A673 (cell line): ENCODE data around the gene CFL1. TPM values are rescaled to one million over a fixed set of nuclear protein-coding genes. Genes with fewer than 3 reads are reported as not detected.

ENCODE experiments used
- BruUV-seq: library from RNA; stranded (reverse); fragments of 400-500 nt; replicated peaks from 2 replicates; lab custom pipeline; 2021; lab: Mats Ljungman, UMichigan
- CTCF ChIA-PET: fragments of 300-600 bp; sonication (Branson Sonifier 250); formaldehyde crosslinking; loops from one replicate; lab custom pipeline; 2022; ENCODE audit warnings: antibody characterized with exemption; lab: Charles Lee
- POLR2A ChIA-PET: fragments of 300-600 bp; sonication (Branson Sonifier 250); formaldehyde crosslinking; loops from one replicate; lab custom pipeline; 2022; ENCODE audit warnings: antibody characterized with exemption; ENCODE audit not compliant: low non-redundant PET; lab: Charles Lee
- DNase-seq: peaks from one replicate; pipeline ENCODE4 v3.0.0-alpha.2; 2015; ENCODE audit warnings: low spot score
- H3K27ac ChIP-seq: fragments of 200-600 bp; sonication (generic); 2 replicates; pipeline ENCODE4 v1.5.1; 2016; ENCODE audit warnings: mixed run types, low read depth, mild to moderate bottlenecking, mixed read lengths, antibody characterized with exemption, low read length; ENCODE audit not compliant: poor library complexity, severe bottlenecking
- H3K27me3 ChIP-seq: fragments of 200-600 bp; sonication (generic); replicated peaks from 2 replicates; pipeline ENCODE4 v1.6.1; 2017; ENCODE audit warnings: mixed run types, low read depth, mild to moderate bottlenecking, mixed read lengths, antibody characterized with exemption, low read length; ENCODE audit not compliant: insufficient read depth, poor library complexity
- H3K36me3 ChIP-seq: fragments of 200-600 bp; sonication (generic); 2 replicates; pipeline ENCODE4 v1.6.1; 2016; ENCODE audit warnings: mixed run types, mild to moderate bottlenecking, mixed read lengths, antibody characterized with exemption, low read length; ENCODE audit not compliant: insufficient read depth, poor library complexity, severe bottlenecking
- H3K4me1 ChIP-seq: fragments of 200-600 bp; sonication (generic); 2 replicates; pipeline ENCODE4 v1.6.1; 2017; ENCODE audit warnings: mixed run types, mild to moderate bottlenecking, mixed read lengths, antibody characterized with exemption, low read length; ENCODE audit not compliant: insufficient read depth, poor library complexity, severe bottlenecking
- H3K4me3 ChIP-seq: fragments of 200-600 bp; sonication (generic); 2 replicates; pipeline ENCODE4 v1.5.1; 2016; ENCODE audit warnings: low read depth, mixed run types, mild to moderate bottlenecking, mixed read lengths, low read length; ENCODE audit not compliant: poor library complexity, severe bottlenecking
- H3K9me3 ChIP-seq: fragments of 200-600 bp; sonication (generic); 2 replicates; pipeline ENCODE4 v1.6.1; 2016; ENCODE audit warnings: mixed run types, low read depth, mild to moderate bottlenecking, mixed read lengths, antibody characterized with exemption, low read length; ENCODE audit not compliant: poor library complexity, severe bottlenecking
- EZH2 ChIP-seq: fragments of 200-600 bp; sonication (generic); IDR thresholded peaks from 2 replicates; pipeline ENCODE4 v1.6.1; 2017; ENCODE audit warnings: borderline replicate concordance, low read depth, mild to moderate bottlenecking, mixed read lengths, antibody characterized with exemption, low read length; ENCODE audit not compliant: poor library complexity, severe bottlenecking
- intact Hi-C: fragments of 100-400 bp; cut with micrococcal nuclease; formaldehyde crosslinking; loops from one replicate; pipeline ENCODE4 v1.10.0; 2022; ENCODE audit not compliant: unreplicated experiment
- total RNA-seq: library from RNA; stranded (reverse); gene quantifications from 2 replicates; pipeline ENCODE4 v1.2.3, GENCODE V29; 2021
- TF ChIP-seq, protein P1 (sequence below): fragments of 300-800, 200-600 bp; sonication (generic); conservative IDR thresholded peaks from 2 replicates; pipeline ENCODE4 v1.5.1; 2017; ENCODE audit warnings: low read depth, mild to moderate bottlenecking, antibody characterized with exemption, low read length, moderate library complexity, mixed read lengths

Gene CFL1
- total RNA-seq, 1 experiment from 2014 or later = 1,649 TPM

DNA sequence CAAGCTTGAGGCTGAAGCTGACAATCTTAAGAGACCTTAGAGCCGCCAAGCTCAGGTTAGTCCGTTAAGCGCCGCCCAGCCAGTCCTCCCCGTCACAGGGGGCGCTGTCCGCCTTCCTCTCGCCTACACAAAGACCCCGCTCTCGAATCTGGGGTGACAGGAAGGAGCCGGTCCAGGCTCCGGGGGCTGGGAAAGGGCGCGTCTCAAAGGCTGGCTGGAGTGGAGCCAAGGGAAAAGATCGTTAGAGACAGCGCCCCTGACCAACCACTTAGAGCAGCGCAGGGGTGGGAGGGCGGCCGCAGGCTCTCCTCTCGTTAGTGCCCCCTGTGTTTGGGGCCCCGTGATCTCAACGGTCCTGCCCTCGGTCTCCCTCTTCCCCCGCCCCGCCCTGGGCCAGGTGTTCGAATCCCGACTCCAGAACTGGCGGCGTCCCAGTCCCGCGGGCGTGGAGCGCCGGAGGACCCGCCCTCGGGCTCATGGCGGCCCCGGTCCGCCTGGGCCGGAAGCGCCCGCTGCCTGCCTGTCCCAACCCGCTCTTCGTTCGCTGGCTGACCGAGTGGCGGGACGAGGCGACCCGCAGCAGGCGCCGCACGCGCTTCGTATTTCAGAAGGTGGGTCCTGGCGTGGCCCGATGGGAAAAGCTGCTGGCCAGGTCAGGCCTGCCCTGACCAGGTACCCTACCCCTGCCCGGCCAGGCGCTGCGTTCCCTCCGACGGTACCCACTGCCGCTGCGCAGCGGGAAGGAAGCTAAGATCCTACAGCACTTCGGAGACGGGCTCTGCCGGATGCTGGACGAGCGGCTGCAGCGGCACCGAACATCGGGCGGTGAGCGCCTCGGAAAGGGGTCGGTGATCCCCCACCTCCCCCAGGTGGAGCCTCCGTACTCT, 2.5 kb upstream of the CFL1 start, which contains the start of gene MUS81:
MUS81 (plus strand) TSS at position 156 of the 887 bp plus-strand sequence; CDS start at position 477, 321 bp downstream.
- peaks cover 25% of the 10 kb centered on the region for H3K4me1 ChIP-seq
- TF ChIP-seq, protein P1, sequence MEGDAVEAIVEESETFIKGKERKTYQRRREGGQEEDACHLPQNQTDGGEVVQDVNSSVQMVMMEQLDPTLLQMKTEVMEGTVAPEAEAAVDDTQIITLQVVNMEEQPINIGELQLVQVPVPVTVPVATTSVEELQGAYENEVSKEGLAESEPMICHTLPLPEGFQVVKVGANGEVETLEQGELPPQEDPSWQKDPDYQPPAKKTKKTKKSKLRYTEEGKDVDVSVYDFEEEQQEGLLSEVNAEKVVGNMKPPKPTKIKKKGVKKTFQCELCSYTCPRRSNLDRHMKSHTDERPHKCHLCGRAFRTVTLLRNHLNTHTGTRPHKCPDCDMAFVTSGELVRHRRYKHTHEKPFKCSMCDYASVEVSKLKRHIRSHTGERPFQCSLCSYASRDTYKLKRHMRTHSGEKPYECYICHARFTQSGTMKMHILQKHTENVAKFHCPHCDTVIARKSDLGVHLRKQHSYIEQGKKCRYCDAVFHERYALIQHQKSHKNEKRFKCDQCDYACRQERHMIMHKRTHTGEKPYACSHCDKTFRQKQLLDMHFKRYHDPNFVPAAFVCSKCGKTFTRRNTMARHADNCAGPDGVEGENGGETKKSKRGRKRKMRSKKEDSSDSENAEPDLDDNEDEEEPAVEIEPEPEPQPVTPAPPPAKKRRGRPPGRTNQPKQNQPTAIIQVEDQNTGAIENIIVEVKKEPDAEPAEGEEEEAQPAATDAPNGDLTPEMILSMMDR = peak; percentile 99
- no peak for TF ChIP-seq EZH2
- H3K9me3 ChIP-seq = no peaks in the 10 kb centered on the region
- DNase-seq = peak; percentile 99
- H3K4me3 ChIP-seq = peak within 1 kb of the TSS; percentile 95
- POLR2A ChIA-PET = interaction anchor here (0.6 to 1.4 kb wide), 4 partner anchors 10 to 360 kb away, joined by 3 to 6 read pairs (median 4); partner anchors contain the start of gene CCDC85B
- H3K36me3 ChIP-seq = peaks cover 50% of the 10 kb centered on the region
- peak within 1 kb of the TSS; percentile 99 for H3K27ac ChIP-seq
- CTCF ChIA-PET = interaction anchor here (0.5 to 2.4 kb wide), 17 partner anchors 8 to 500 kb away, joined by 3 to 65 read pairs (median 4); partner anchors contain the start of genes BANF1, CCDC85B, EIF1AD and FIBP
- intact Hi-C loops = no loop called here
- TSS peak; percentile 66 for BruUV-seq
- H3K27me3 ChIP-seq = no peaks in the 10 kb centered on the region

DNA sequence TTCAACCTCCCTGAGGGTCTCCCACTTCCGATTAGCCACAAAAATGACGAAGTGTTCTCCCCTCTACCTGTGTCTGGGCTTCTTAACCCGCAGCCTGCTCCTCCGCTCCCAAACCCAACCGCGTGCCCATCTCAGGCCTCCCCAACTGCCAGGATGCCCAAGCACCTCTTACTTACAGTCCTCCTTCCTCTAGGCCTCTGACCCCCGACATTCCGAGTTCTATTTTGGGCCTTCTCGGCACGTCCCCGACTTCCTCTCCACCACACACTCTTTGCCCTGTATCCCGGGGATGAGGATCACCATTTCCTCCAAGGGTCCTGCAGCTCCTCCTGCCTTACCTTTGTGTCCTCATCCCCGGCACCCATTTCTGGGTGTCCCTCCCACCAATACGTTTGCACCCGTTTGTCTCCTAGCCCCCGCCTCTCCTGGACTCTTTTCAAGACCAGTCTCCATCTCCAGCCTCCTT, 1.9 kb upstream of the CFL1 start:
- intact Hi-C loops = loop anchor here (5.0 kb wide), 1 partner anchor 1083 kb away; the partner anchor contains the start of gene SF1
- no TSS peak for BruUV-seq
- POLR2A ChIA-PET = interaction anchor here (0.5 to 1.4 kb wide), 10 partner anchors 9 to 854 kb away, joined by 3 to 11 read pairs (median 3); partner anchors contain the start of genes CCDC85B and FIBP

More for the DNA sequence above, 1.9 kb upstream of the CFL1 start:
- Histone ChIP-seq H3K36me3 (peaks cover 50% of the 10 kb centered on the region), H3K27ac (peak overlapping the region; percentile 99), H3K9me3 (no peaks in the 10 kb centered on the region), H3K4me1 (peaks cover 25% of the 10 kb centered on the region), H3K4me3 (peak overlapping the region; percentile 95), H3K27me3 (no peaks in the 10 kb centered on the region)
- no peak for DNase-seq
- TF ChIP-seq, protein P1 = no peak
- TF ChIP-seq EZH2 = no peak
- CTCF ChIA-PET = interaction anchor here (0.5 to 2.4 kb wide), 20 partner anchors 8 to 501 kb away, joined by 3 to 65 read pairs (median 4); partner anchors contain the start of genes BANF1, CCDC85B, EIF1AD and FIBP
